Measurements from ENCODE around the gene CD40.
"Not testable (repeated sequence)": the region's sequence is repeated elsewhere in the genome, so short reads cannot be mapped to it uniquely, and the experiment has no call there.

Gene CD40

GRCh38 chr20:46099491-46100287 lies 18.4 kb upstream of the CD40 start:
- DNase-seq: no peak

- DNase-seq: not testable (repeated sequence)
Measured at GRCh38 chr20:46100444-46100843, 17.7 kb upstream of the CD40 start.

DNA sequence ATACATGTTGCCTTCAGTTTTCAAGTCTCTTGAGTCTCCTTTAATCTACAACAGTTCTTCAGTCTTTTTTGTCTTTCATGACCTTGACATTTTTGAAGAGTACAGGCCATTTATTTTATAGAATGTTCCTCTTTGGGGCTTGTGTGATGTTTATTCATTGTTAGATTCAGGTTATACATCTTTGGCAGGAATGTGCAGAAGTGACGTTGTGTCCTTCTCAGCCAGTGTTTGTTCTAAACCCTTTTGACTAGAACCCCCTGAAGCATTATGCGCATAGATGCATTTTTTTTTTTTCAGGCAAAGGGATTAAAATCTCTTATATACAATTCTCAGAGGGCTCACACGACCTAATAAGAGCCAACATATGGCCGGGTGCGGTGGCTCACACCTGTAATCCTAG lies 17.1 kb upstream of the CD40 start:
- no peak for DNase-seq

DNA sequence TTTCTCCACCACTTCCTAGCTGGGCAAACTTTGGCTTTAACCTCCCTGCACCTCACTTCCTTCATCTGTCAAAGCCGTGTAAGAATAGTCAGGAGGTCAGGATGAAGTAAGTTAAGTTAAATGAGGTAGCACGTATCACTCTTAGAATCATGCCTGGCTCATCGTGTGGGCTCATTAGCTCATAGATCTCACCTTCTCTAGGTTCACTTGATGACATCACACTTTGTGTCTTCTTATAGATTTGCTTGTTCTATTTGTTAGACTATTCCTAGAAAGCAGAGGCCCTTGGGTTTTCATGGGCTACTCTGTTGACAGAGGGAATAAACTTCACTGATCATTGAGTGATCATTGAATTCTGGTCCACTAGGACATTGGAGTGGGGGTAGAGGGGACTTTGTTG lies 16.2 kb upstream of the CD40 start:
- DNase-seq: no peak

- no peak for DNase-seq
Measured at GRCh38 chr20:46102940-46103339, 15.2 kb upstream of the CD40 start.

DNA sequence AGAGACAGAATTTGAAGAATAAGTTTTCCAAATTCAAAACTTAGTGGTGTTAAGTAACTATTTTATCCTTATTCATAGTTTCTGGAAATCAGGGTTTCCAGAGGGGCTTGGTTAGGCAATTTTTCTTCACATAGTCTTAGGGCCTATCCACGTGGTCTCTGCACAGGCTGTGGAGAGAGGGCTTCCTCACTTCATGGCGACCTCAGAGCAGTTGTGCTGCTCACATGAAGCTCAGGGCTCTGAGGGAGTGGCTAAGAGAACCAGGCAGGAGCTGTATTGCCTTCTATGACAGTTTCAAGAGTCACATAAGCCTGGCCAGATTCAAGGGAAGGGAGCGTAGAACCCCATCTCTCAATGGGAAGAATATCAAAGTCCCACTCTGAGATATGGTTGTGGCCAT lies 13.9 kb upstream of the CD40 start:
- DNase-seq: no peak

DNA sequence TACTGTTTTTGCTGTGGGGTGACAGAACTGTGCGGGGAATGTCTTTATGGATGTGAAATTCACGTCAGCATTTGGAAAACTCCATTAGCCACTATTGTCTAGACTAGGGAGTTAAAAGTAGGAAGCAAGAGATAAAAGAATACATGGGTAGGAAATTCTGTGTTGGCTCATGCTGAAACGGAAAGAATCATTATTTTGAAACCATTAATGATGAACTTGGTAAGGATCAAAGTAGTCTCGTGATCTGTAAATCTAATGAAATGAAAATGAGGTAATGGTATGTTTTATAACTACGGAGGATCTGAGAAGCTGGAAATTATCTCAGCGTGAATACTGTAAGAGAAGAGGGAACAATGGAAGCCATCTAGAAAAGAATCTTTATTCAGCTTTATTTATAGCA lies 11.1 kb upstream of the CD40 start:
- DNase-seq: no peak

DNA sequence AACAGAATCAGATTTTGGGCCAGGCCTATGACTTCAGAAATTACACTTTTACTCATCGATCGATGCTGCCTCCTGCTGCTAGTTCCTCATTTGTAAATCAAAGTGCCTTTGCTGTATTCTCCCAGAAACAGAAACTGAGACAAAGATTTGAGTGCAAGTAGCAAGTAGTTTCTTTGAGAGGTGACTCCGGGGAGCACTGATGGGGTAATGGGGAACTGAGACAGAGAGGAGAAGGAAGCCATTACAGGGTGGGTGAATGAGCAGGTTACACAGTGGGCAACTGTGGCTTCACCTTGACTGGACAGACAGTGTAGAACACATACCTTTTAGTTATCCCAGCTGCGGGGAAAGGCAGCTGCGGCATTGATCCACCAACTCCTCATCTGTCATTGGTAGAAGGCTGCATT lies 9.7 kb upstream of the CD40 start:
- DNase-seq: no peak

DNA sequence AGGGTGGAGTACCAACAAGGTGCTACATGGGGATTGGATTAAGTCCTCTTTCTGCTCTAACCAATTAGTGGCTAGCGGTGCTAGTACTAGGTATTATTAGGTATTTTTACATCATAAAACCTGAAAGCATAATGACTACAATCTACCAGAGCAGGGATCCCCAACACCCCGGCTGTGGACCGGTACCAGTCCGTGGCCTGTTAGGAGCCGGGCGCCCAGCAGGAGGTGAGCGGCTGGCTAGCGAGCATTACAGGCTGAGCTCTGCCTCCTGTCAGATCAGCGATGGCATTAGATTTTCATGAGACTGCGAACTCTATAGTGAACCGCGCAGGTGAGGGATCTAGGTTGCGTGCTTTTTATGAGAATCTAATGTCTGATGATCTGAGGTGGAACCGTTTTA lies 9.1 kb upstream of the CD40 start:
- no peak for DNase-seq

GRCh38 chr20:46111028-46111835 lies 6.9 kb upstream of the CD40 start:
- DNase-seq: no peak

DNA sequence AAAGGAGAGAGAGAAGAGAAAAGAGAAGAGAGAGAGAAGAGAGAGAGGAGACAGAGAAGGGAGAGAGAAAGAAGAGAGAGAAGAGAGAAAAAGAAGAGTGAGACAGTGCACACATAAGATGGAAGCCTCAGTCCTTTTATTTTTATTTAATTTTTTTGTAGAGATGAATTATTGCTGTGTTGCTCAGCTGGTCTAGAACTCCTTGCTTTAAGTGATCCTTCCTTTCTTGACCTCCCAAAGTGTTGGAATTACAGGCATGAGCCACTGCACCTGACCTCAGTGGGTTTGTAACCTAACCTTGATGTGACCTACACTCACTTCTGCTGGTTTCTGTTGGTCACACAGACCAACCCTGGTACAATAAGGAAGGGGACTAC lies 6.3 kb upstream of the CD40 start:
- DNase-seq: no peak

DNA sequence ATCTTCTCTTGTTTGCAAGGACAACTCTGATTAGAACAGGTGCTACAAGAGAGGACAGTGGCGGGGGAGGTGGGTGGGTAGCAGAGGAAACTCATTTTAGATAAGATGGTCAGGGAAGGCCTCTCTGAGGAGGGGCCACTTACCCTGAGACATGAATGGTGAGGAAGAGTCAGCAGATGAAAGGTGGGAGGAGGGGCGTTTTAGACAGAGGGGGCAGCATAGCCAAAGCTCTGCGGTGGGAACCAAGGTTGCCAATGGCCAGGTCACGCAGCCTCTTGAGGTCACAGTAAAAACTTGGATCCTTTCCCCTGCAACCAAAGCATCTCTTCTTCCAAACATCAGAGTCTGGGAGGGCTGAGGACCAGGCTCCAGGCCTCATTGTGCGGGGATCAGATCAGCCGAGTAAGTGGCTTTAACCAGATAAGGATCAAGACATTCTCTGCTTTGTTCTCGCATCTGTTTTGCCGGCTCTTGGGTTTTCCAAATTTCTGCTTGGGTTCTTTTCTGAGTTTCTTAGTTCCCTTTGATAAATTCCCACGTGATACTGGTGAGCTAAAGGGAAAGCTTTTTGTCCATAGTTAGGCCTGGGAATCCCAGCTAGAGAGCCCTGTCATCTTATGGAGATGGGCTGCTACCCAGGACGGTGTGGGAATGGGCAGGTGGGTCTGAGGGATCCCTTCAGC lies 5.5 kb upstream of the CD40 start:
- no peak for DNase-seq

DNA sequence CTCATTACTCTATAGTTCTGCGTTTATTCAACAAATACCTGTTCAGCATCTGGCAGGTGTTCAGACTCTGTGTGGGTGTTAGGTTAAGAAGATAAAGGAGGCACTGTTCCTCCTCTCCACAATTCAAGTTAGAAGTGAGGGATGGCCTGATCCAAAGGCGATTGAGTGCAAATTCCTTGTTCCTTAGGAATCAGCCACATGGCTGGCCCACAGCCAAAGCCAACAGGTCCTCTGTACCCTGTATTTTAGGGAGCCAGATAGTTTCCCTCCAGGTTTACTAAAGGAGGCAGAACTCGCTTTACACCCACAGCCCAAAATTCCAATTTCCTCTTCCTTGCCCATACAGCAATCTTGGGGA lies 5.0 kb upstream of the CD40 start:
- no peak for DNase-seq

- DNase-seq: no peak
Measured at GRCh38 chr20:46114449-46114848, 3.7 kb upstream of the CD40 start.

DNA sequence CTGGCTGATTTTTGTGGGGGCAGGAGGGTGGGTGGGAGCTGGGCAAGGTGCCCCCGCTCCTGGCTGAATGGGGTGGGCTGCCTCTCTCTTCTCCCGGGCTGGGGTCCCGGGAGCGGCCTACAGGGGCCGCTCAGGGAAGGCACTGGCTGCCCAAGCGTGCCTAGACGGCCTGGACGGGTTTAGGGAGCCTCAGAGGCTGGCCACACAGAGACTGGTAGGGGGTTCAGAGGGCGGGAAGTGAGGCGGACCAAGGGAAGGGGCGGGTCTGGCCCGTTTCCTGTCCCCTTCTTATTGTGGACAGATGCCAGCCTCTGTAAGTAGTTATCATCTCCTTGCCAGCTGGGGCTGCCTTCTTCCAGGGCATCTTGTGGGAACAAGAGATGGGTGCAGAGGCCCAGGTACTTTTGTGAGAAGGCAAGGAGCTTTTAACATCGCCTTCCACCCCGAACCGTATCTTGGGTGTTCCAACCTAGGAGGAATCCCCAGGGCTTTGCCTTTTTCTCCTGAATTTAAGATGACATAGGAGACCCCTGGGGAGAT lies 437 bp downstream of the CD40 start:
- DNase-seq: no peak

DNA sequence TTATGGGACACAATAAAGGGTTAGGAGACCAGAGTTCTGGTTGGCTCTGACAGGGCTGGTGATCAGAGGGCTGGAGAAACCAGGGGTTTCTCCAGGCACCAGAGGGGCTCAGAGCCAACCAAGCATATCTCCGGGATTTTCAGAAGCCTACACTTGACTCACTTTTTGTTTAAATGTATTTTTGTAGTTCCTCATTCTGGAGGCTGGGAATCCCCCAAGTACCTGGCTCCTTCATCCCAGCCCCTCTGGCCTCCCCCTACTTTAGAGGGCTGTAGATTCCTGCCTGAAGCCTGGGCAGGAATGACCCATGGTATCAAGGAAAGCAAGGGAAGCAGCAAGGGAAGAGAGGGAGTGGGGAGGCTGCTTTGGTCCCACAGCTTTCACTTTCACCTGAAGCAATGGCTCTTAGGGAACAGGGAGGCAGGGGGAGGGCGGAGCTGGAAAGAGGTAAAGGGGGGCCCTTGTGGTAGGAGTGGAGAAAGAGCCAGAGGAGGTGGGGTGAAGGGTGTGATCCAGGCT lies 973 bp downstream of the CD40 start:
- no peak for DNase-seq

- no peak for DNase-seq
Measured at GRCh38 chr20:46119547-46119946, 1.4 kb downstream of the CD40 start.

- DNase-seq: no peak
Measured at GRCh38 chr20:46120136-46120535, 2.0 kb downstream of the CD40 start.

- DNase-seq: no peak
Measured at GRCh38 chr20:46121184-46121930, 3.2 kb downstream of the CD40 start.

DNA sequence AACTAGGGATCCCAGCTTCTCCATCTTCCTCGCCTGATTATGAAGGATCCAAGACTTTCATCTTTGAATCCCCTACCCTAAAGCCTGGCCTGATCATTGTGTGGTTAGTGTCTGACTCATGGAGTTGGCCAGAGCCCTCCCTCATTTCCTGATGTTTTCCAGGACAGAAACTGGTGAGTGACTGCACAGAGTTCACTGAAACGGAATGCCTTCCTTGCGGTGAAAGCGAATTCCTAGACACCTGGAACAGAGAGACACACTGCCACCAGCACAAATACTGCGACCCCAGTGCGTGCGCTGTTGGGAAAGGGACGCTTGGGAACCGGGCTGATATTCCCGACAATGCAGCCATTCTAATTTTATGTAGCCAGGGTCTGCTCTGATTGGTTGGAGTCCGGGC lies 4.0 kb downstream of the CD40 start:
- no peak for DNase-seq

- DNase-seq: no peak
Measured at GRCh38 chr20:46122516-46123481, 4.7 kb downstream of the CD40 start.
